C4-2B (cell line): Measurements from ENCODE around the gene CELSR3.

ENCODE experiments used
- H3K27ac ChIP-seq: fragments of 450-650 bp; 2 replicates; pipeline ENCODE4 v1.5.1; 2017
- CTCF ChIP-seq: fragments of 450-650 bp; conservative IDR thresholded peaks from 2 replicates; pipeline ENCODE4 v1.5.1; 2017; ENCODE audit warnings: mild to moderate bottlenecking
- ZFX ChIP-seq: fragments of 450-650 bp; IDR thresholded peaks from 2 replicates; pipeline ENCODE4 v1.6.1; 2017

Gene CELSR3

GRCh38 chr3:48656841-48657281 lies 5.8 kb downstream of the CELSR3 start:
- no peak overlapping the region for H3K27ac ChIP-seq
- TF ChIP-seq ZFX (no peak), CTCF (no peak)

- TF ChIP-seq CTCF = no peak
- TF ChIP-seq ZFX = no peak
- H3K27ac ChIP-seq = no peak overlapping the region
Measured at GRCh38 chr3:48656061-48656840, 6.4 kb downstream of the CELSR3 start.

GRCh38 chr3:48655606-48656005 lies 7.1 kb downstream of the CELSR3 start:
- H3K27ac ChIP-seq = no peak overlapping the region
- TF ChIP-seq ZFX (no peak), CTCF (no peak)

- H3K27ac ChIP-seq = no peak overlapping the region
- TF ChIP-seq CTCF = no peak
- no peak for TF ChIP-seq ZFX
Measured at GRCh38 chr3:48655063-48655462, 7.6 kb downstream of the CELSR3 start.

- H3K27ac ChIP-seq = no peak overlapping the region
- TF ChIP-seq CTCF (no peak), ZFX (no peak)
Measured at GRCh38 chr3:48652923-48653715, 9.6 kb downstream of the CELSR3 start.

GRCh38 chr3:48651771-48652170 lies 10.9 kb downstream of the CELSR3 start:
- no peak overlapping the region for H3K27ac ChIP-seq
- TF ChIP-seq CTCF = no peak
- TF ChIP-seq ZFX = no peak

- no peak overlapping the region for H3K27ac ChIP-seq
- TF ChIP-seq ZFX = no peak
- no peak for TF ChIP-seq CTCF
Measured at GRCh38 chr3:48650723-48651122, 12.0 kb downstream of the CELSR3 start.
